K562 (cell line): ENCODE measurements around the gene PDZRN3.

ENCODE experiments used
- BRCA1 ChIP-seq, 2 experiments: fragments of 450-650 bp in 1 of 2; sonication (generic) in 1 of 2; formaldehyde crosslinking in 1 of 2; IDR thresholded peaks; 2 replicates each; pipeline versions ENCODE4 v1.5.0 to v1.6.1; 2017 to 2020; ENCODE audit warnings: mild to moderate bottlenecking in 1 of 2, missing genetic modification reagents in 1 of 2
- CTCF ChIP-seq, 3 experiments: IDR thresholded peaks in 2 of 3; conservative IDR thresholded peaks in 1 of 3; 2 replicates each; pipeline ENCODE4 v1.5.1; 2011 to 2012; ENCODE audit warnings: low read length in 3 of 3, mild to moderate bottlenecking in 3 of 3, control low read depth in 2 of 3, improper control_type of control experiment in 1 of 3, inconsistent platforms in 1 of 3, low read depth in 1 of 3, mixed read lengths in 1 of 3, moderate library complexity in 1 of 3; ENCODE audit not compliant: insufficient read depth in 2 of 3
- EP300 ChIP-seq: IDR thresholded peaks from 2 replicates; pipeline ENCODE4 v1.6.1; 2012; ENCODE audit warnings: low read length, improper control_type of control experiment
- EZH2 ChIP-seq: IDR thresholded peaks from 2 replicates; pipeline ENCODE4 v1.6.1; 2012; ENCODE audit warnings: low read depth, mild to moderate bottlenecking, inconsistent platforms, low read length, borderline replicate concordance
- GABPB1 ChIP-seq: sonication (generic); formaldehyde crosslinking; IDR thresholded peaks from 2 replicates; pipeline ENCODE4 v1.8.0; 2022; ENCODE audit warnings: mild to moderate bottlenecking, missing genetic modification reagents
- NR2F6 ChIP-seq: fragments of 450-650 bp; formaldehyde crosslinking; IDR thresholded peaks from 2 replicates; pipeline ENCODE4 v1.4.0; 2020; ENCODE audit warnings: mild to moderate bottlenecking
- POLR2A ChIP-seq: fragments of 450-650 bp; conservative IDR thresholded peaks from 2 replicates; pipeline ENCODE4 v1.6.1; 2016
- XRCC5 ChIP-seq: fragments of 200-400 bp; formaldehyde crosslinking; IDR thresholded peaks from 2 replicates; pipeline ENCODE4 v1.6.1; 2017; ENCODE audit warnings: low read depth, mild to moderate bottlenecking, low read length

GRCh38 chr3:73555076-73555475 lies 69.7 kb downstream of the PDZRN3 start:
- TF ChIP-seq NR2F6 (CRISPR knock-in tag) (no peak), POLR2A (no peak), CTCF (IDR thresholded peaks at IDR 0.05 in 2 of 3, conservative IDR thresholded peaks at IDR 0.05 in 1 of 3; ENCODE audit: insufficient read depth in 2 of 3, low read depth in 1 of 3, low read length in 3 of 3) (no peak), EZH2 (no peak), BRCA1 (IDR thresholded peaks at IDR 0.05) (no peak), BRCA1 (CRISPR knock-in tag; IDR thresholded peaks at IDR 0.05) (no peak), EP300 (no peak), XRCC5 (no peak), GABPB1 (CRISPR knock-in tag) (no peak)
